Activated B cell treated with CpG ODN at 0.5 μM for 24 hours (primary cell): Measurements from ENCODE around the gene SELENOM. TPM values are rescaled to one million over a fixed set of nuclear protein-coding genes. Genes with fewer than 3 reads are reported as not detected.

Source experiments
- ATAC-seq: fragments of 200-7000 bp; cut with Tn5 transposase; one replicate; pipeline ENCODE4 v1.10.0; 2021; ENCODE audit warnings: low read depth, mild to moderate bottlenecking, moderate library complexity
- CTCF ChIA-PET: fragments of 350-600 bp; sonication (Branson Sonifier 250); formaldehyde crosslinking; loops from one replicate; lab custom pipeline; 2021; ENCODE audit warnings: antibody characterized with exemption; lab: Charles Lee
- POLR2A ChIA-PET: fragments of 350-600 bp; sonication (Branson Sonifier 250); formaldehyde crosslinking; loops from one replicate; lab custom pipeline; 2021; ENCODE audit warnings: antibody characterized with exemption; lab: Charles Lee
- DNase-seq: peaks from one replicate; pipeline ENCODE4 v3.0.0; 2022
- H3K27ac Mint-ChIP-seq: one replicate; pipeline ENCODE4 v1.8.0; 2020; ENCODE audit warnings: mixed read lengths
- H3K27me3 Mint-ChIP-seq: one replicate; pipeline ENCODE4 v1.8.0; 2021; ENCODE audit warnings: mixed read lengths
- H3K36me3 Mint-ChIP-seq: one replicate; pipeline ENCODE4 v1.8.0; 2021; ENCODE audit warnings: low read depth, mixed read lengths
- H3K4me1 Mint-ChIP-seq: one replicate; pipeline ENCODE4 v1.8.0; 2021; ENCODE audit warnings: mixed read lengths
- H3K4me3 Mint-ChIP-seq: one replicate; pipeline ENCODE4 v1.8.0; 2020; ENCODE audit warnings: mild to moderate bottlenecking, mixed read lengths
- H3K9me3 Mint-ChIP-seq: one replicate; pipeline ENCODE4 v1.8.0; 2020; ENCODE audit warnings: mixed read lengths
- intact Hi-C: fragments of 100-400 bp; cut with micrococcal nuclease; formaldehyde crosslinking; loops from one replicate; pipeline ENCODE4 v1.15.1; 2024
- total RNA-seq: library from RNA; stranded (reverse); gene quantifications from 2 replicates; pipeline ENCODE4 v1.2.3, GENCODE V29; 2022
- TF ChIP-seq, protein P1 (sequence below): fragments of 200-600 bp; IDR thresholded peaks from one replicate; pipeline ENCODE4 v1.8.0; 2022; ENCODE audit warnings: antibody characterized with exemption, mild to moderate bottlenecking

The SELENOM gene
- total RNA-seq, 1 donor from 2014 or later = 9.0 TPM

DNA sequence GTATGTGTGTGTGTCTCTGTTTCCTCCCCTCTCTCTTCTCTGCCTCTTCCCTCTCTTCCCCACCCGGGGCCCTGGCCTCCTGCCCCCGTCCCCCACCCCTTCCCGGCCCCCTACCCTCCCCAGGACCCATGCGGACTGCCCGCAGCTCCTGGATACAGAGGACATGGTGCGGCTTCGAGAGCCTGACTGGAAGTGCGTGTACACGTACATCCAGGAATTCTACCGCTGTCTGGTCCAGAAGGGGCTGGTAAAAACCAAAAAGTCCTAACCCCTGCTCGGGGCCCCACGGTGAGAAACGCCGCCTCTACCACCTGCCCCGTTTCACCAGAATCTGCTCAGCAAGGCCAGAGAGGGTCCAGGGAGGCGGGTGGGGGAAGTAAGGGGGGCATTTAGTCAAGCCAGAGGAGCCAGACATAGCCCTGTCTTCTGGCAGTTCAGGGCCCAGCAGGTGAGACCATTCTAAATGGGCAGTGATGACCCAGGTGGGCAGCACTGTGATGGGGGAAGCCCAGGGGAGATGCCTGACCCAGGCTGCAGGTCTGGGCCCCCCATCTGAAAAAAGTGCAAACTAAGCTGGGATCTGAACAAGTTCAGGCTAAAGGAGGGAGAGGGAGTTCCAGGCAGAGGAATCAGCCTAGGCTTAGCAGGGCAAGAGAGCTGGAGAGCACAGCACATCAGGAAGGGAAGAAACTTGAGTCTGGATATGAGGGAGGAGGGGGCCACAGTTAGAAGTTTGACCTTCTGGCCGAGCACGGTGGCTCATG lies 6.4 kb downstream of the SELENOM start:
- ChIA-PET POLR2A (no interaction called here), CTCF (no interaction called here)
- no peaks in the 10 kb centered on the region for H3K36me3 Mint-ChIP-seq
- ATAC-seq (no peak), DNase-seq (no peak)
- no peaks in the 10 kb centered on the region for H3K27me3 Mint-ChIP-seq
- no peaks in the 10 kb centered on the region for H3K9me3 Mint-ChIP-seq
- peaks cover 3% of the 10 kb centered on the region for H3K4me1 Mint-ChIP-seq
- H3K4me3 Mint-ChIP-seq = no peak overlapping the region
- no peak overlapping the region for H3K27ac Mint-ChIP-seq
- intact Hi-C loops = no loop called here
- TF ChIP-seq, protein P1, sequence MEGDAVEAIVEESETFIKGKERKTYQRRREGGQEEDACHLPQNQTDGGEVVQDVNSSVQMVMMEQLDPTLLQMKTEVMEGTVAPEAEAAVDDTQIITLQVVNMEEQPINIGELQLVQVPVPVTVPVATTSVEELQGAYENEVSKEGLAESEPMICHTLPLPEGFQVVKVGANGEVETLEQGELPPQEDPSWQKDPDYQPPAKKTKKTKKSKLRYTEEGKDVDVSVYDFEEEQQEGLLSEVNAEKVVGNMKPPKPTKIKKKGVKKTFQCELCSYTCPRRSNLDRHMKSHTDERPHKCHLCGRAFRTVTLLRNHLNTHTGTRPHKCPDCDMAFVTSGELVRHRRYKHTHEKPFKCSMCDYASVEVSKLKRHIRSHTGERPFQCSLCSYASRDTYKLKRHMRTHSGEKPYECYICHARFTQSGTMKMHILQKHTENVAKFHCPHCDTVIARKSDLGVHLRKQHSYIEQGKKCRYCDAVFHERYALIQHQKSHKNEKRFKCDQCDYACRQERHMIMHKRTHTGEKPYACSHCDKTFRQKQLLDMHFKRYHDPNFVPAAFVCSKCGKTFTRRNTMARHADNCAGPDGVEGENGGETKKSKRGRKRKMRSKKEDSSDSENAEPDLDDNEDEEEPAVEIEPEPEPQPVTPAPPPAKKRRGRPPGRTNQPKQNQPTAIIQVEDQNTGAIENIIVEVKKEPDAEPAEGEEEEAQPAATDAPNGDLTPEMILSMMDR = no peak

DNA sequence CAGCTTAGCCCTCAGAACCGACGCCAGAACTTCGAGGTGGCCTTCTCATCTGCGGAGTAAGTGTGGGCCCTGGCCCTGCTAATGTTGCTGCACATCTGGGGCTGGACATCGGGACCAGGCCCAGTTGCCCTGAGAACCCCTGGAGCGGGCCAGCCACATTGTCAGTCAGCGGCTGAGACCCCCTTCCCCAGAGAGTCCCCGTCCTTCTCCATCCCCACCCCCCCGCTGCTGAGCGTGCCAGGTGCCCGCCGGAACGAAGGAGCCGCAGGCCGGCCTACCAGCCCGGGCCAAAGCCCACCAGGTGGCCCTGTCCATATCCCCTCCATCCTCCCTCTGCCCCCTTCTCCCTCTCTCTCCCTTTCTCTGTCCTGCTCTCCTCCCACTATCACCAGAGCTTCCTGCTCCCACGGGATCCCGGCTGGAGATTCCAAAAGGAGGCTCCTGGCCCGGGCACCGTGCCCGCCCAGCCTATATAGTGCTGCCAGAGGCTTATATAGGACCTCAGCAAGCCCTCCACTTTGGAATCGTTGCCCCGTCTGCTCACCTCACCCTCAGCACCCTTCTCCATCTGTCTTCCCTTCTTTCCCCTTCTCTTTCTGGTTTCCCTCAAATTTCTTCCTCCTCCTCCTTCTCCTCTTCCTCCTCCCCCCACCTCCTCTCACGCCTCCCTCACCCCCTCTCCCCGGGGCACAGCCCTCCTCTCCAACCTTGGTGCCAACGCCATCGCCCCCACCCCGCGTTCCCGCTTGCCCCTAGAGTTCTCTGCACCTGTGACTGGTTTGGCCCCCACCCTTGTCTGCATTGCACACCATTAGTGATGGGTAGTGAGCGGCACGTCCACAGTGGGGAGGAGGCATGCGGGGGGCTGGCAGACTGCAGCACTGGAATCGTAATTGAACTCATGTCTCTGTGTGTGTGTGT lies 7.3 kb downstream of the SELENOM start:
- ChIA-PET CTCF (interaction anchor here (1.2 kb wide), 1 partner anchor 8 kb away, joined by 4 read pairs; the partner anchor contains the start of gene SELENOM), POLR2A (no interaction called here)
- Mint-ChIP-seq H3K27me3 (no peaks in the 10 kb centered on the region), H3K4me1 (no peaks in the 10 kb centered on the region), H3K9me3 (no peaks in the 10 kb centered on the region), H3K27ac (no peak overlapping the region), H3K36me3 (no peaks in the 10 kb centered on the region), H3K4me3 (no peak overlapping the region)
- DNase-seq (no peak), ATAC-seq (no peak)
- intact Hi-C loops = no loop called here
- TF ChIP-seq, protein P1 = no peak

DNA sequence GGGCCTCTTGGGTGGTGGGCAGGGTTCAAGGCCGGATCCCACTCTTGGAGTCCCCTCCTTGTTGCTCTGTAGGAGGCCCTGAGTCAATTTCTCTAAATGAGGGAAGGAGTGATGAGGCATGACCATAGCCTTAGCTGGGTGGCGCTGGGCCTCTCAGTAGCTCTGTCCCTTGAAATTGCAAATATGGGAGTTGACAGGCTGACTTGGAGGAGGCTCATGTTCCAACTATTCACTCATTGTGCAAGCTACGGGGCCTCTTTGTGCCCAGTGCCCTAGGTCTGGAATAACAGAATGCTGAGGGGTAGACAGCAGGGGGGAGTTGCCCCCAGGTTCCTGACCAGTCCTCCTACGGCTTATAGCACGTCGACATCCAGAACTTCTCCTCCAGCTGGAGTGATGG lies 8.0 kb downstream of the SELENOM start:
- no peaks in the 10 kb centered on the region for H3K4me1 Mint-ChIP-seq
- H3K27me3 Mint-ChIP-seq = no peaks in the 10 kb centered on the region
- intact Hi-C loops = no loop called here
- POLR2A ChIA-PET = no interaction called here
- H3K27ac Mint-ChIP-seq = no peak overlapping the region
- DNase-seq (no peak), ATAC-seq (no peak)
- no peak overlapping the region for H3K4me3 Mint-ChIP-seq
- H3K9me3 Mint-ChIP-seq = no peaks in the 10 kb centered on the region
- TF ChIP-seq, protein P1 = no peak
- H3K36me3 Mint-ChIP-seq = no peaks in the 10 kb centered on the region
- CTCF ChIA-PET = interaction anchor here (1.2 kb wide), 1 partner anchor 8 kb away, joined by 4 read pairs; the partner anchor contains the start of gene SELENOM

DNA sequence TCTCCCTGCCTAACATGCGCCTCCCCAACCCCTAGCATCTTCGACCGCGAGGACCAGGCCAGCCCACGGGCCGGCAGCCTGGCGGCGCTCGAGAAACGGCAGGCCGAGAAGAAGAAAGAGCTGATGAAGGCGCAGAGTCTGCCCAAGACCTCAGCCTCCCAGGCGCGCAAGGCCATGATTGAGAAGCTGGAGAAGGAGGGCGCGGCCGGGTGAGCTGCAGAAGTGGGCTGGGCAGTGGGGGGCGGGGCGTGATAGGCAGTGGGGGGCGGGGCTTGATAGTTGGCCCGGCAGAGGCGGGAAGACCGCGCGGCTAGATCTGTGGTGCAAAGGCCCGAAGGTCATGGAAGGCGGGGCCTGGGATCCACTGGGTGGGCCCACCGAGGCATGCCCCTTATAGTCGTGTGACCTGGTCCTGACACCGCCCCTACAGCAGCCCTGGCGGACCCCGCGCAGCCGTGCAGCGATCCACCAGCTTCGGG lies 8.7 kb downstream of the SELENOM start:
- Mint-ChIP-seq H3K27me3 (no peaks in the 10 kb centered on the region), H3K36me3 (no peaks in the 10 kb centered on the region), H3K4me3 (no peak overlapping the region), H3K27ac (no peak overlapping the region), H3K9me3 (no peaks in the 10 kb centered on the region), H3K4me1 (no peaks in the 10 kb centered on the region)
- intact Hi-C loops = no loop called here
- CTCF ChIA-PET = no interaction called here
- TF ChIP-seq, protein P1 = no peak
- no peak for DNase-seq
- POLR2A ChIA-PET = no interaction called here
- ATAC-seq = no peak
